ENCODE results near the gene UQCR10. TPM values are rescaled to one million over a fixed set of nuclear protein-coding genes. Genes with fewer than 3 reads are reported as not detected.

The UQCR10 gene
- total and polyA plus RNA-seq, 4 experiments from 2014 or later, result 47.6 to 332 (median 162) TPM

GRCh38 chr22:29766632-29767170, 468 bp upstream of the UQCR10 start, which contains the start of gene ZMAT5:
TSS of gene ZMAT5 (minus strand) at chr22:29767007. CDS start at chr22:29748544, 18,463 bp downstream.
- ChIA-PET POLR2A (ENCODE audit: partially characterized antibody) (interaction anchor here (0.6 to 1.2 kb wide), 5 partner anchors 9 to 213 kb away, joined by 3 to 7 read pairs (median 5); partner anchors contain the start of genes ASCC2, MTMR3 and THOC5), CTCF (ENCODE audit: partially characterized antibody) (interaction anchor here (0.6 to 1.3 kb wide), 3 partner anchors 15 to 431 kb away, joined by 3 to 5 read pairs (median 3); partner anchors contain the start of gene ASCC2)
- peaks cover 22 to 53% (median 28%) of the 10 kb centered on the region in 4 donors for H3K4me1 Mint-ChIP-seq
- intact Hi-C loops (cut with micrococcal nuclease), result loop anchor here (1.0 to 10.0 kb wide), 6 partner anchors 72 to 658 kb away; partner anchors contain the start of genes ASCC2, MTFP1, MTMR3 and NF2
- H3K4me1 ChIP-seq (ENCODE audit: insufficient read depth, low read length), result peaks cover 29% of the 10 kb centered on the region
- H3K36me3 Mint-ChIP-seq, result peaks cover 7 to 28% of the 10 kb centered on the region in 2 donors
- DNase-seq, result peak; percentile 93 to 96 (median 95)
- H3K36me3 ChIP-seq (ENCODE audit: insufficient read depth, low read length), result peaks cover 11% of the 10 kb centered on the region
- no peaks in the 10 kb centered on the region for H3K9me3 ChIP-seq (ENCODE audit: control insufficient read depth in 1 of 2, low read length in 2 of 2)
- no peaks in the 10 kb centered on the region for H3K9me3 Mint-ChIP-seq
- peak within 1 kb of the TSS; percentile 87 for H3K27ac ChIP-seq (ENCODE audit: low read depth, low read length)
- no peaks in the 10 kb centered on the region for H3K27me3 Mint-ChIP-seq
- peak within 1 kb of the TSS; percentile 96 to 100 for H3K4me3 ChIP-seq (ENCODE audit: low read length in 2 of 2)
- peak within 1 kb of the TSS; percentile 38 to 99 (median 99) for H3K27ac Mint-ChIP-seq
- H3K4me3 Mint-ChIP-seq, result peak within 1 kb of the TSS; percentile 95 to 100 (median 99)
- no peaks in the 10 kb centered on the region for H3K27me3 ChIP-seq (ENCODE audit: insufficient read depth, low read length)

GRCh38 chr22:29768052-29768693, 1.0 kb downstream of the UQCR10 start:
- Histone ChIP-seq H3K27ac (ENCODE audit: low read depth, low read length) (peak overlapping the region; percentile 87), H3K36me3 (ENCODE audit: insufficient read depth, low read length) (peaks cover 11% of the 10 kb centered on the region), H3K4me1 (ENCODE audit: insufficient read depth, low read length) (peaks cover 29% of the 10 kb centered on the region), H3K4me3 (ENCODE audit: low read length in 2 of 2) (peak overlapping the region; percentile 96 to 100), H3K9me3 (ENCODE audit: control insufficient read depth in 1 of 2, low read length in 2 of 2) (no peaks in the 10 kb centered on the region), H3K27me3 (ENCODE audit: insufficient read depth, low read length) (no peaks in the 10 kb centered on the region)
- DNase-seq, result no peak
- H3K9me3 Mint-ChIP-seq, result no peaks in the 10 kb centered on the region
- H3K27ac Mint-ChIP-seq, result peak overlapping the region; percentile 38 to 99 (median 99)
- H3K36me3 Mint-ChIP-seq, result peaks cover 7 to 33% of the 10 kb centered on the region in 2 donors
- no peaks in the 10 kb centered on the region for H3K27me3 Mint-ChIP-seq
- CTCF ChIA-PET (ENCODE audit: partially characterized antibody), result no interaction called here
- intact Hi-C loops (cut with micrococcal nuclease), result loop anchor here (5.0 to 10.0 kb wide), 3 partner anchors 319 to 657 kb away; partner anchors contain the start of gene MTFP1
- POLR2A ChIA-PET (ENCODE audit: partially characterized antibody), result no interaction called here
- H3K4me3 Mint-ChIP-seq, result peak overlapping the region; percentile 95 to 100 (median 99)
- peaks cover 22 to 53% (median 28%) of the 10 kb centered on the region in 4 donors for H3K4me1 Mint-ChIP-seq

- no peaks in the 10 kb centered on the region for H3K27me3 ChIP-seq (ENCODE audit: insufficient read depth, low read length)
- Mint-ChIP-seq H3K27me3 (no peaks in the 10 kb centered on the region), H3K4me1 (peaks cover 19 to 50% (median 26%) of the 10 kb centered on the region in 4 donors), H3K9me3 (no peaks in the 10 kb centered on the region), H3K4me3 (no peak overlapping the region), H3K36me3 (peaks cover 7 to 33% of the 10 kb centered on the region in 2 donors), H3K27ac (no peak overlapping the region)
- ChIA-PET CTCF (ENCODE audit: partially characterized antibody) (no interaction called here), POLR2A (ENCODE audit: partially characterized antibody) (interaction anchor here (0.9 kb wide), 1 partner anchor 68 kb away, joined by 3 read pairs; the partner anchor contains the start of gene ASCC2)
- H3K9me3 ChIP-seq (ENCODE audit: control insufficient read depth in 1 of 2, low read length in 2 of 2), result no peaks in the 10 kb centered on the region
- no peak overlapping the region for H3K27ac ChIP-seq (ENCODE audit: low read depth, low read length)
- peaks cover 11% of the 10 kb centered on the region for H3K36me3 ChIP-seq (ENCODE audit: insufficient read depth, low read length)
- peaks cover 29% of the 10 kb centered on the region for H3K4me1 ChIP-seq (ENCODE audit: insufficient read depth, low read length)
- no peak for DNase-seq
- H3K4me3 ChIP-seq (ENCODE audit: low read length in 2 of 2), result no peak overlapping the region
- intact Hi-C loops (cut with micrococcal nuclease), result loop anchor here (5.0 to 10.0 kb wide), 3 partner anchors 317 to 655 kb away; partner anchors contain the start of gene MTFP1
Measured at GRCh38 chr22:29769723-29770321, 2.7 kb downstream of the UQCR10 start.

GRCh38 chr22:29772170-29772641, 5.0 kb downstream of the UQCR10 start:
- Histone ChIP-seq H3K27me3 (ENCODE audit: insufficient read depth, low read length) (no peaks in the 10 kb centered on the region), H3K9me3 (ENCODE audit: control insufficient read depth in 1 of 2, low read length in 2 of 2) (no peaks in the 10 kb centered on the region), H3K4me1 (ENCODE audit: insufficient read depth, low read length) (peaks cover 19% of the 10 kb centered on the region), H3K4me3 (ENCODE audit: low read length in 2 of 2) (no peak overlapping the region), H3K36me3 (ENCODE audit: insufficient read depth, low read length) (peaks cover 11% of the 10 kb centered on the region), H3K27ac (ENCODE audit: low read depth, low read length) (no peak overlapping the region)
- peak overlapping the region in 1 of 8 donors; percentile 41 for H3K4me3 Mint-ChIP-seq
- no peak overlapping the region for H3K27ac Mint-ChIP-seq
- H3K27me3 Mint-ChIP-seq, result no peaks in the 10 kb centered on the region
- ChIA-PET CTCF (ENCODE audit: partially characterized antibody) (no interaction called here), POLR2A (ENCODE audit: partially characterized antibody) (interaction anchor here (0.7 kb wide), 1 partner anchor 1441 kb away, joined by 3 read pairs; no protein-coding TSS in a partner anchor)
- H3K36me3 Mint-ChIP-seq, result peaks cover 7 to 33% of the 10 kb centered on the region in 2 donors
- intact Hi-C loops (cut with micrococcal nuclease), result no loop called here
- peaks cover 9 to 27% (median 12%) of the 10 kb centered on the region in 4 donors for H3K4me1 Mint-ChIP-seq
- H3K9me3 Mint-ChIP-seq, result no peaks in the 10 kb centered on the region
- DNase-seq, result no peak

GRCh38 chr22:29773233-29773632, 6.1 kb downstream of the UQCR10 start:
- DNase-seq, result no peak
- CTCF ChIA-PET (ENCODE audit: partially characterized antibody), result interaction anchor here (1.2 to 1.3 kb wide), 2 partner anchors 10 to 16 kb away, joined by 3 read pairs; no protein-coding TSS in a partner anchor
- intact Hi-C loops (cut with micrococcal nuclease), result no loop called here
- Histone ChIP-seq H3K9me3 (ENCODE audit: control insufficient read depth in 1 of 2, low read length in 2 of 2) (no peaks in the 10 kb centered on the region), H3K27ac (ENCODE audit: low read depth, low read length) (no peak overlapping the region), H3K4me1 (ENCODE audit: insufficient read depth, low read length) (peaks cover 12% of the 10 kb centered on the region), H3K27me3 (ENCODE audit: insufficient read depth, low read length) (no peaks in the 10 kb centered on the region), H3K36me3 (ENCODE audit: insufficient read depth, low read length) (peaks cover 11% of the 10 kb centered on the region), H3K4me3 (ENCODE audit: low read length in 2 of 2) (no peak overlapping the region)
- H3K4me3 Mint-ChIP-seq, result no peak overlapping the region
- peaks cover 7 to 24% of the 10 kb centered on the region in 2 donors for H3K36me3 Mint-ChIP-seq
- H3K27ac Mint-ChIP-seq, result peak overlapping the region in 1 of 7 donors; percentile 70
- no peaks in the 10 kb centered on the region for H3K9me3 Mint-ChIP-seq
- POLR2A ChIA-PET (ENCODE audit: partially characterized antibody), result no interaction called here
- peaks cover 3 to 18% (median 7%) of the 10 kb centered on the region in 4 donors for H3K4me1 Mint-ChIP-seq
- no peaks in the 10 kb centered on the region for H3K27me3 Mint-ChIP-seq

GRCh38 chr22:29780220-29780619, 13.1 kb downstream of the UQCR10 start:
- H3K4me1 ChIP-seq (ENCODE audit: insufficient read depth, low read length), result no peaks in the 10 kb centered on the region
- Mint-ChIP-seq H3K36me3 (no peaks in the 10 kb centered on the region), H3K4me1 (no peaks in the 10 kb centered on the region), H3K9me3 (no peaks in the 10 kb centered on the region), H3K27me3 (no peaks in the 10 kb centered on the region), H3K4me3 (no peak overlapping the region), H3K27ac (peak overlapping the region in 1 of 7 donors; percentile 47)
- ChIA-PET CTCF (ENCODE audit: partially characterized antibody) (no interaction called here), POLR2A (ENCODE audit: partially characterized antibody) (no interaction called here)
- no peaks in the 10 kb centered on the region for H3K36me3 ChIP-seq (ENCODE audit: insufficient read depth, low read length)
- DNase-seq, result no peak
- no peak overlapping the region for H3K4me3 ChIP-seq (ENCODE audit: low read length in 2 of 2)
- no peaks in the 10 kb centered on the region for H3K27me3 ChIP-seq (ENCODE audit: insufficient read depth, low read length)
- no peaks in the 10 kb centered on the region for H3K9me3 ChIP-seq (ENCODE audit: control insufficient read depth in 1 of 2, low read length in 2 of 2)
- intact Hi-C loops (cut with micrococcal nuclease), result no loop called here
- no peak overlapping the region for H3K27ac ChIP-seq (ENCODE audit: low read depth, low read length)
